ENCODE results near the gene FBRS.

GRCh38 chr16:30668393-30668792 is 10.2 kb downstream of the FBRS start:
- TF ChIP-seq CTCF (IDR thresholded peaks at IDR 0.05; ENCODE audit: low read depth, low read length, poor library complexity, severe bottlenecking), result no peak
- no peak for TF ChIP-seq EZH2phosphoT487 (IDR thresholded peaks at IDR 0.05; ENCODE audit: borderline replicate concordance, low read length)
